Body of pancreas (tissue), 4 donors: ENCODE measurements around the gene RRAGB.

Experiments
- POLR2A ChIP-seq, 3 donors: fragments of 450-650 bp; IDR thresholded peaks; one replicate each; pipeline ENCODE4 v1.6.1; 2016; ENCODE audit warnings: antibody characterized with exemption in 3 of 3, mild to moderate bottlenecking in 2 of 3
- TF ChIP-seq, protein P1 (sequence below), 7 experiments: fragments of 450-650 bp in 4 of 7; fragments of 200-600 bp in 3 of 7; sonication (generic) in 3 of 7; IDR thresholded peaks; one replicate each; pipeline ENCODE4 v1.5.1; 2016 to 2019; ENCODE audit warnings: antibody characterized with exemption in 7 of 7

DNA sequence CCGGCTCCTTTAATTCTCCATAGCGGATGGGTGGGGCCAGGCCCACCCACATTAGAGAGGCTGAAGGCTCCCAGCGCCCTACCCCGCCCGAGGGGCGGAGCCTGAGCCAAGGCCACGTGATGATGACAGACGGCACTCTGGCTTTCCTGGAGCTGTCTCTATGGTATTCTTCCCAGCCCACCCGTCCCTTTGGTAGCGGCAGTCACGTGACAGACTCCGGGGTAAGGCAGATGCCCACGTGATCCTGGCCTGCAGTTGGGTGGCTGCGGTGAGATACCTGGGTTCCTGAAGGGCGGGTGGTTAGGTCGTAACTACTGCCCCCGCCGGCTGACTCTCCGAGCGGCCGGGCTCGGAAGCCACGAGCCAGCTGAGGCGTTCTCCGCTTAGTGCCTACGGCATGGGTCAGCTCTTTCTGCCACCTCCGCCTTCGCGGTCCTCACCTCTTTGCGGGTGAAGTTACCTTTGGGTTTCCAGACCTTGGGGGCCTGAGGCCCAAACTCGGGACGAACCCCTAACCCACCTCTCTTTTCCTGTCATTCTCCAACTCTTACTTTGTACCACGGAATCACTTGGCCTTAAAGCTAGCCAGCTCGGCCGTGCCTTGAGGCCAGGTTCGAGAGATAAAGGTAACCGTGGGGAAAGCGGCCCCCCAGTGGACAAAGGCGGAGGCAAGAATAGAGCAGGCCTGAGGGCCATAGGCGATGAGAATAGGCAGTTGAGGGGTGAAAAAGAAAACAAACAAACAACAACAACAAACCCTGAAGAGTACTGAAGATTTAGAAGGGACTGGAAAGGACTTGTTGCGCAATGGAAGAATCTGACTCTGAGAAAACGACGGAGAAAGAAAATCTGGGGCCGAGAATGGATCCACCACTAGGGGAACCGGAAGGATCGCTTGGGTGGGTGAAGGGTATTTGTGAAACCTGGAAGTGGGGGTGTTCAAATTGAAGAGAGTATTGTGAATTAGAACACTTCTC is at the start of gene RRAGB:
- TF ChIP-seq, protein P1, sequence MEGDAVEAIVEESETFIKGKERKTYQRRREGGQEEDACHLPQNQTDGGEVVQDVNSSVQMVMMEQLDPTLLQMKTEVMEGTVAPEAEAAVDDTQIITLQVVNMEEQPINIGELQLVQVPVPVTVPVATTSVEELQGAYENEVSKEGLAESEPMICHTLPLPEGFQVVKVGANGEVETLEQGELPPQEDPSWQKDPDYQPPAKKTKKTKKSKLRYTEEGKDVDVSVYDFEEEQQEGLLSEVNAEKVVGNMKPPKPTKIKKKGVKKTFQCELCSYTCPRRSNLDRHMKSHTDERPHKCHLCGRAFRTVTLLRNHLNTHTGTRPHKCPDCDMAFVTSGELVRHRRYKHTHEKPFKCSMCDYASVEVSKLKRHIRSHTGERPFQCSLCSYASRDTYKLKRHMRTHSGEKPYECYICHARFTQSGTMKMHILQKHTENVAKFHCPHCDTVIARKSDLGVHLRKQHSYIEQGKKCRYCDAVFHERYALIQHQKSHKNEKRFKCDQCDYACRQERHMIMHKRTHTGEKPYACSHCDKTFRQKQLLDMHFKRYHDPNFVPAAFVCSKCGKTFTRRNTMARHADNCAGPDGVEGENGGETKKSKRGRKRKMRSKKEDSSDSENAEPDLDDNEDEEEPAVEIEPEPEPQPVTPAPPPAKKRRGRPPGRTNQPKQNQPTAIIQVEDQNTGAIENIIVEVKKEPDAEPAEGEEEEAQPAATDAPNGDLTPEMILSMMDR (IDR thresholded peaks at IDR 0.05), result peak in 6 of 7 experiments; percentile 31 to 91 (median 53)
- peak in 2 of 3 donors; percentile 69 to 73 for TF ChIP-seq POLR2A (IDR thresholded peaks at IDR 0.05)
